Measurements from ENCODE around the gene ATRX.
"Not testable (repeated sequence)": the region's sequence is repeated elsewhere in the genome, so short reads cannot be mapped to it uniquely, and the experiment has no call there.

ATRX gene

GRCh38 chrX:77595848-77596247, 190.2 kb downstream of the ATRX start:
- DNase-seq (ENCODE audit: extremely low read depth, low read depth) = no peak
- H3K4me3 ChIP-seq (replicated peaks; ENCODE audit: low read depth, low read length) = no peak overlapping the region
- no peak for TF ChIP-seq CTCF (IDR thresholded peaks at IDR 0.05; ENCODE audit: low read depth, low read length, missing control alignments)

DNA sequence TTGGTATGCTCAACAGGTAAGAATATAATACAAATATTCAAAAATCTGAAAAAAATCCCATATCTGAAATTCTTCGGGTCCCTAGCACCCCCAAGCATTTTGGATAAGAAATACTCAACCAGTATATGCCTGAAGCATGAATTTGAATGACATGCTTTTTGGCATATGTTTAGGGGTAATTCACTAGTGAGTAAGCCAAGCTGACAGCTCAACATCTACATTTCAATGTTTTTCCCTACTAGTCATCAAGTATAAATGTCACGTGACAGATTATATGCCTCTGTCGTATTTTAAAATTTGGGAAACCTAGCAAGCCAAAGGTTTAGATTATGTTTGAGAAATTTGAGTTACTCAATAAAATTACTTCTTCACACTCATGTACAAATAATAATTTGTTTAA, 213.7 kb downstream of the ATRX start:
- no peak for DNase-seq (ENCODE audit: extremely low read depth, low read depth)
- H3K4me3 ChIP-seq (replicated peaks; ENCODE audit: low read depth, low read length) = no peak overlapping the region
- TF ChIP-seq CTCF (IDR thresholded peaks at IDR 0.05; ENCODE audit: low read depth, low read length, missing control alignments) = no peak

DNA sequence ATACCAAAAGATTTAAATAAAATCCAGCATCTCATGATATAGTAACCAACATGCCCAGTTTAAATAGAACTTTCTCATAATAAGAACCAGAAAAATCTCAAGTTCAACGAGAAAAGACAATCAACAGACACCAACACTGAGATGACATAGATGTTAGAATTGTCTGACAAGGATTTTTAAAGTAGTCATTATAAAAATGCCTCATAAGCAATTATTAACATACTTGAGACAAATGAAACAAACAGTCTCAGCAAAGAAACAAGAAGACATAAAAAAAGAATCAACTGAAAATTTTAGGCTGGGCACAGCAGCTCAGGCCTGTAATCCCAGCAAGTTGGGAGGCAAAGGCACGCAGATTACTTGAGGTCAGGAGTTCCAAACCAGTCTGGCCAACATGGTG, 220.7 kb downstream of the ATRX start:
- TF ChIP-seq CTCF (IDR thresholded peaks at IDR 0.05; ENCODE audit: low read depth, low read length, missing control alignments) = no peak
- H3K4me3 ChIP-seq (replicated peaks; ENCODE audit: low read depth, low read length) = no peak overlapping the region
- no peak for DNase-seq (ENCODE audit: extremely low read depth, low read depth)

GRCh38 chrX:77564823-77565222, 221.2 kb downstream of the ATRX start:
- no peak overlapping the region for H3K4me3 ChIP-seq (replicated peaks; ENCODE audit: low read depth, low read length)
- no peak for DNase-seq (ENCODE audit: extremely low read depth, low read depth)
- TF ChIP-seq CTCF (IDR thresholded peaks at IDR 0.05; ENCODE audit: low read depth, low read length, missing control alignments) = no peak

DNA sequence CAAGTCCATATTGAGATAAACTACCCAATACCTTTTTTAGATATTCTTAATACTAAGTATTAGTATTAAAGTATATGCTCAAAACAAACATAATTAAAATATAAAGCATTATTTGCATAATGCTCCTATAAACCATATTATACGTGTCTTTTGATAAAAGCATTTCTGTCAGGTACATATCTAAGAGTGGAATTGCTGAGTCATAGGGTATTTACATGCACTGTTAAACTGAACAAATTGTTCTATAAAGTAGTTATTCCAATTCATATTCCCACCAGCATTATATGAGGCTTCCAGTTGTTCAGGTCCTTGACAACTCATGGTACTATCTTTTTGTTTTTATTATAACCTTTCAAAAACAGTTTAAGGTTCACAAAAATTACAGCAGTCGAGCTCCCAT, 224.6 kb downstream of the ATRX start:
- no peak for DNase-seq (ENCODE audit: extremely low read depth, low read depth)
- no peak overlapping the region for H3K4me3 ChIP-seq (replicated peaks; ENCODE audit: low read depth, low read length)
- no peak for TF ChIP-seq CTCF (IDR thresholded peaks at IDR 0.05; ENCODE audit: low read depth, low read length, missing control alignments)

GRCh38 chrX:77556276-77556675, 229.7 kb downstream of the ATRX start:
- DNase-seq (ENCODE audit: extremely low read depth, low read depth) = no peak
- no peak for TF ChIP-seq CTCF (IDR thresholded peaks at IDR 0.05; ENCODE audit: low read depth, low read length, missing control alignments)
- H3K4me3 ChIP-seq (replicated peaks; ENCODE audit: low read depth, low read length) = no peak overlapping the region

DNA sequence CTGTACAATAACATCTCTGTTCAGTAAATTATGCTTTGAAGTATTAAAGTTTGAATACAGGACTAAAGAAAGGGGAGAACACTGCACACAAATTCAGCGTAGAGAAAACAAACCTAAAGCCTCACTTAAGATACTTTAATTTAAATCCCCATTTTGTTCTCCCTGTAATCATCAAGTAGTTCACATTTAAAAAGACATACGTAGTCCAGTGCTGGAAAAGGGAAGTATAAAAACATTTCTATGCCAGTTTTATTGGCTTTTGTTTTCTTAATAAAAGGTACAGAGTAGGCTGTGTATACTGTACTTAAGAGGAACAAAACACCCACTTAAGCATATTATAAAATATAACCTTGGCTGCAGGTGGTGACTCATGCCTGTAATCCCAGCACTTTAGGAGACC, 237.3 kb downstream of the ATRX start:
- no peak overlapping the region for H3K4me3 ChIP-seq (replicated peaks; ENCODE audit: low read depth, low read length)
- DNase-seq (ENCODE audit: extremely low read depth, low read depth) = no peak
- TF ChIP-seq CTCF (IDR thresholded peaks at IDR 0.05; ENCODE audit: low read depth, low read length, missing control alignments) = no peak

- H3K4me3 ChIP-seq (replicated peaks; ENCODE audit: low read depth, low read length); DNase-seq (ENCODE audit: extremely low read depth, low read depth): not testable (repeated sequence)
Observed at GRCh38 chrX:77539778-77540177, 246.2 kb downstream of the ATRX start.

DNA sequence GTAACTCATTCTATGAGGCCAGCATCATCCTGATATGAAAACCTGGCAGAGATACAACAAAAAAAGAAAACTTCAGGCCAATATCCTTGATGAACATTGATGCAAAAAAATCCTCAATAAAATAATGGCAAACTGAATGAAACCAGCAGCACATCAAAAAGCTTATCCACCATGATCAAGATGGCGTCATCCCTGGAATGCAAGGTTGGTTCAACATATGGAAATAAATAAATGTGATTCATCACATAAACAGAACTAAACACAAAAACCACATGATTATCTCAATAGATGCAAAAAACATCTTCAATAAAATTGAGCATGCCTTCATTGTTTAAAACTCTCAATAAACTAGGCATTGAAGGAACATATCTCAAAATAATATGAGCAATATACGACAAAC, 254.8 kb downstream of the ATRX start:
- not testable (repeated sequence) for DNase-seq (ENCODE audit: extremely low read depth, low read depth); H3K4me3 ChIP-seq (replicated peaks; ENCODE audit: low read depth, low read length)

Measured in HFF-Myc (cell line).